Activated T-cell treated with anti-CD3 and anti-CD28 coated beads for 48 hours (primary cell): ENCODE measurements around the gene DBF4.
"Not testable (repeated sequence)": the region's sequence is repeated elsewhere in the genome, so short reads cannot be mapped to it uniquely, and the experiment has no call there.

Experiments used
- DNase-seq: peaks from one replicate; pipeline ENCODE4 v3.0.0-alpha.2; 2020; ENCODE audit warnings: low read depth

Gene DBF4

DNA sequence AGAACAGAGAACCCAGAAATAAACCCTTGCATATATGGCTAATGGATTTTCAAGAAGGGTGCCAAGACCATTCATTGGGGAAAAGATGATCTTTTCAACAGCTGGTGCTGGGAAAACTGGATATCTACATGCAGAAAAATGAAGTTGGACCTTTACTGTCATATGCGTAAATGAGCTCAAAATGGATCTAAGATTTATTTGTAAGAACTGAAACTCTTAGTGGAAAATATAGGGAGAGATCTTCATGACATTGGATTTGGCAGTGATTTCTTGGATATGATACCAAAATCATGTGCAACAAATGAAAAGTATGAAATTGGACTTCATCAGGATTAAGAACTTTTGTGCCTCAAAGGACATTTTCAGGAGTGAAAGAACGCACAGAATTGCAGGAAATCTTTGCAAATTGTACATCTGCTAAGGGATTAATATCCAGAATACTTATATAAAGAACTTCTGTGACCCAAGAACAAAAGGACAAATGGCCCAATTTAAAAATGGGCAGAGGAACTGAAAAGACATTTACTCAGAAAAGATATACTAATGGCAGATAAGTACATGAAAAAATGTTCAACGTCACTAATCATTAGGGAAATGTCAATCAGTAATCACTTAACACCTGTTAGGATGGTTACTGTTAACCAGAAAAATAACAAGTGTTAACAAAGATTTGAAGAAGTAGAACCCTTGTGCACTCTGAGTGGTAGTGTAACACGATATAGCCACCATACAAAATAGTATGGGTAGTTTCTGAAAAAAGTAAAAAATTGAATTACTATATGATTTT, 6.1 kb downstream of the DBF4 start:
- DNase-seq, result no peak

DNA sequence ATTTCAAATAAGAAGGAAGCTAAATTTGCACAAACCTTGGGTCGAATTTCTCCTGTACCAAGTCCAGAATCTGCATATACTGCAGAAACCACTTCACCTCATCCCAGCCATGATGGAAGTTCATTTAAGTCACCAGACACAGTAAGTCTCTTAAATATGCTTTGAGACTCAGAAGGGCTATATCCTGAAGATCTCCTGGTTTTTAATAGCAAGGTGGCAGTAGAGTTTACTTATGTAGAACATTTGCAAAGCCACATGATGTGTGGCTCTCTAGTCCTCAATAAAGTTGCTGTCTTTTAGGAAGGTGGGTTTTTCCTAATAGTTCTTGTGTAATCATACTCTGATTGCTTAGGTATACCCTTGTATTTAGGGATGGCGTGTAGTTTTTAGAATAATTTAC, 8.7 kb downstream of the DBF4 start:
- DNase-seq, result no peak

DNA sequence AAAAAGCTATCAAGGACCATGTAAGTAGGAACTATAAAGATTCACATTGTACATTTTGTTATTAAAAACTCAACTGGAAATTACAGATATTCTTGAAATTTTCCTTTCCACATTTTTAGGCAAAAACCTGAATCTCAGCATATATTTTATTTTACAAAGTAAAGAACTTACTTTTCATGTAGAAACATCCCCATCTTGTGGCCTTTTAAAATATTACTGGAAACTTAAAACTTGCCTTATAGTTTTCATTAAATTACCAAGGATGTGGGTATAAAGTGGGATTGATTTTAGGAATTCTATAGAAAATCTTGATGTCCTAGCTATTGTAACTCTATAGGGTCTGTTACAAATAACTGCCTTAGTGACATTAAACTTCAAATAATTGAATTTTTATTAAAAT, 10.6 kb downstream of the DBF4 start:
- no peak for DNase-seq

DNA sequence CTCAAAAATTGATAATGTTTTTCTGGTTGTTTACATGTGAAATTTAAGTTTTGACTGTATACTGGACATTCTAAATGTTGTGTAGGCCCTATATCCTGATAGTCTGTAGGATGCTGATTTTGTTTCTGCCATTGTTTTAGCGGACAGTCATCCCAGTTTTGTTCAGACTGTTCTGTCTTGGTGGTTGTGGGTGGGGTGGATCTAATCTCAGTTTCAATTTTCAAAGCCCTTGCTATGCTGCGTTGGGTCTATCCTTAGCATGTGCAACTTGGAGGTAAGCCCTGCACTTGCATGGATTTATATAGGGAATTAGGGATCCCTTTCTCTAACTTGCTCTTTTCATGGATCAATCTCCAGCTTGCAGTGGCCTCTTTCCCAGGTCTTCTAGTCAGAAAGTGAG, 19.1 kb downstream of the DBF4 start:
- DNase-seq, result no peak

DNA sequence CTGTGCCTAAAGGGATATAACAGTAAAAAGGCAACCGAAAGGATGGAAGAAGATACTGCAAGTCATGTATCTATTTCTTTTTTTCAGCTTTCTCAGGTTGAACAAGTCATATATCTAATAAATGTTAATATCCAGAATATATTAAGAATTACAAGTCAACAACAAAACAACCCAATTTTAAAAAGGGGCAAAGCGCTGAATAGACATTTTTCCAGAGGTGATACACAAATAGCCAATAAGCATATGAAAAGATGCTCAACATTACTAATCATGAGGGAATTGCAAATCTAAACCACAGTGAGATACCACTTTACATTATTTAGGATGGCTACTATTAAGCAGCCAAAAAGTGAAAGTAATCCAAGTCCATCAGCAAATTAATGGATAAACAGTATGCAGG, 23.0 kb downstream of the DBF4 start:
- DNase-seq, result no peak

DNA sequence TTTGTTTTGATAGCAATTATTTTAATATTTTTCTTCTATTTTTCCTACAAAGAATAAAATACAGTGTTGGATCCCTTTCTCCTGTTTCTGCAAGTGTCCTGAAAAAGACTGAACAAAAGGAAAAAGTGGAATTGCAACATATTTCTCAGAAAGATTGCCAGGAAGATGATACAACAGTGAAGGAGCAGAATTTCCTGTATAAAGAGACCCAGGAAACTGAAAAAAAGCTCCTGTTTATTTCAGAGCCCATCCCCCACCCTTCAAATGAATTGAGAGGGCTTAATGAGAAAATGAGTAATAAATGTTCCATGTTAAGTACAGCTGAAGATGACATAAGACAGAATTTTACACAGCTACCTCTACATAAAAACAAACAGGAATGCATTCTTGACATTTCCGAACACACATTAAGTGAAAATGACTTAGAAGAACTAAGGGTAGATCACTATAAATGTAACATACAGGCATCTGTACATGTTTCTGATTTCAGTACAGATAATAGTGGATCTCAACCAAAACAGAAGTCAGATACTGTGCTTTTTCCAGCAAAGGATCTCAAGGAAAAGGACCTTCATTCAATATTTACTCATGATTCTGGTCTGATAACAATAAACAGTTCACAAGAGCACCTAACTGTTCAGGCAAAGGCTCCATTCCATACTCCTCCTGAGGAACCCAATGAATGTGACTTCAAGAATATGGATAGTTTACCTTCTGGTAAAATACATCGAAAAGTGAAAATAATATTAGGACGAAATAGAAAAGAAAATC, 31.0 kb downstream of the DBF4 start:
- DNase-seq, result not testable (repeated sequence)

DNA sequence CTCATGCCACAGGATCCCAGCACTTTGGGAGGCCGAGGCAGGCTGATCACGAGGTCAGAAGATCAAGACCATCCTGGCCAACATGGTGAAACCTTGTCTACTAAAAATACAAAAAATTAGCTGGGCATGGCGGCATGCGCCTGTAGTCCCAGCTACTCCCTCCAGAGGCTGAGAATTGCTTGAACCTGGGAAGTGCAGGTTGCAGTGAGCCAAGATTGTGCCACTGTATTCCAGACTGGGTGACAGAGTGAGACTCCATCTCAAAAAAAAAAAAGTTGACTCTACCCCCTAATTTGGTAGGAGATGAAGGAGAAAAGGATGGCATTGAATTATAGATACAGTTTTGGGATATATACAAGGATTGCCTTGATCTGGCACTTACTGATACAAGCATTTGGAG, 32.5 kb downstream of the DBF4 start:
- not testable (repeated sequence) for DNase-seq

DNA sequence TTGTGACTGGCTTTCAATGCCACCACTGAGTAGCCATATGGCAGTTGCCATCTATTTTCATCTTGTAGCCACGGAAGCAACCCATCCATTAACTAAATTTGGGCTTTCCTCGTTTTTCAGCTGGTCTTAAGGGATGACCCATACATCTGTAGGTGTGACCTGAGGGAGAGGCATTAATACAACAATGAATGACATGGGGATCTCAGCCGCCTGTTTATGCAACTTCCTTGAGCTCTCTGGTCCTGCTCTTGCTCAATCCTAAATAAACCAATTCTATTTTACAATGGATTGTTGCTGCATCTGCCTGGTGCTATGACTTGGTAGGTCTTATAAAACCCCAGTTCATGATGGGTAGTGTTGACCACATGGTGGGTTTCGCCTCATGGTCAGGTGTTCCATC, 35.8 kb downstream of the DBF4 start:
- no peak for DNase-seq

DNA sequence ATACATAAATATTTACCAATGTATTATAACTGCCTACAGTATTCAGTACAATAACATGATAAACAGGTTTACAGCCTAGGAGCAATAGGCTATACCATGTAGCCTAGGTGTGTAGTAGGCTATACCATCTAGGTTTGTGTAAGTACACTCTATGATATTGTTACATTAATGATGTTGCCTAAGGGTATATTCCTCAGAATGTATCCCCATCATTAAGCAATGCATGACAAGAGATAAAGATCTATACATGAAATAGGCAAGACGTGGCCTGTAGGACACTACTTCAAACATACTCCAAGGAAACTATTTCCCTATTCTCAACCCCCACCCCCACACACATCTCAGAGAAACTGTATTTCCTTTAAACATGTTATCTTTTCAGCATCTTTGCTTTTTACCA, 42.4 kb downstream of the DBF4 start:
- no peak for DNase-seq

DNA sequence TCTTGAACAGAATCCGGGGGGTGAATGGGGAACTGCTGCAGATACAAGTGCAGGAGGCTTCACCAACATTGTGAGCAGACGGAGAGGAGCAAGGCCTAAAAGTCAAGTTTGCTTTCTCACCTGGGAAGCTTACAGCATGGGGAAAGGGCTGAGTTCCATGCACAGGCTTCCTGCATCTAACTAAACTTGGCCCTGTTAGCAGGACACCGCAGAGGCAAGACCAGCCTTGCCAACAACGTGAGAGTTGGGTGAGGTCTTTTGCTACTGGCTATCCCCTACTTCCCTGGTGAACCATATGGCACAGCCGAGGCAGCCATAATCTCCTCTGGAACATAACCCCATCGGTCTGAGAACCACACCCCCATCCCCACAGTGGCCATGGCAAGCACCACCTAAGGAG, 43.6 kb downstream of the DBF4 start:
- DNase-seq, result no peak

DNA sequence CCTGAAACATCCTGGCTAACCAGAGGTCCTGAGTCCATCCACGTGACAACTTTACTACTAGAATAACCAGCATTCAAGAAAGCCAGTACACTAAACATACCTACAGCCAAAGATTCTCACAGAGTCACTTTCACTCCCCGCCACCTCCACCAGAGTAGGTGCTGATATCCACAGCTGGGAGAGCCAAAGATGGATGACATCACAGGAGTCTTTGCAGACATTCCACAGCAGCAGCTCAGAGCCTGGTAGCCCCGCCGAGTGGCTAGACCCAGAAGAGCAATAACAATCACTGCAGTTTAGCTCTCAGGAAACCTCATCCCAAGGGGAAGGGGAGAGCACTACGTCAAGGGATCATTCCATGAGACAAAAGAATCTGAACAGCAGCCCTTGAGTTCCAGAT, 44.3 kb downstream of the DBF4 start:
- no peak for DNase-seq

DNA sequence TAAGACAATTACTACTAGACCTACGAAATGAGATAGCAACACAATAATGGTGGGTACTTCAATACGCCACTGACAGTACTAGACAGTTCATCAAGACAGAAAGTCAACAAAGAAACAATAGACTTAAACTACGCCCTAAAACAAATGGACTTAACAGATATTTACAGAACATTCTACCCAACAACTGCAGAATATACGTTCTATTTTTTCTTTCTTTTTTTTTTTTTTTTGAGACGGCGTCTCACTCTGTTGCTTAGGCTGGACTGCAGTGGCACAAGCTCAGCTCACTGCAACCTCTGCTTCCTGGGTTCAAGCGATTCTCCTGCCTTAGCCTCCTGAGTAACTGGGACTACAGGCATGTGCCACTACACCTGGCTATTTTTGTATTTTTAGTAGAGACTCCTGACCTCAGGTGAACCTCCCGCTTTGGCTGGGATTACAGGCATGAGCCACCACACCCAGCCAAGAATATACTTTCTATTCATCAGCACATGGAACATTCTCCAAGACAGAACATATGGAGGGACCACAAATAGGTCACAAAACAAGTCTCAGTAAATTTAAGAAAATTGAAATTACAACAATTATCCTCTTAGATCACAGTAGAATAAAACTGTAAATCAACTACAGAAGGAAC, 46.6 kb downstream of the DBF4 start:
- DNase-seq, result not testable (repeated sequence)

DNA sequence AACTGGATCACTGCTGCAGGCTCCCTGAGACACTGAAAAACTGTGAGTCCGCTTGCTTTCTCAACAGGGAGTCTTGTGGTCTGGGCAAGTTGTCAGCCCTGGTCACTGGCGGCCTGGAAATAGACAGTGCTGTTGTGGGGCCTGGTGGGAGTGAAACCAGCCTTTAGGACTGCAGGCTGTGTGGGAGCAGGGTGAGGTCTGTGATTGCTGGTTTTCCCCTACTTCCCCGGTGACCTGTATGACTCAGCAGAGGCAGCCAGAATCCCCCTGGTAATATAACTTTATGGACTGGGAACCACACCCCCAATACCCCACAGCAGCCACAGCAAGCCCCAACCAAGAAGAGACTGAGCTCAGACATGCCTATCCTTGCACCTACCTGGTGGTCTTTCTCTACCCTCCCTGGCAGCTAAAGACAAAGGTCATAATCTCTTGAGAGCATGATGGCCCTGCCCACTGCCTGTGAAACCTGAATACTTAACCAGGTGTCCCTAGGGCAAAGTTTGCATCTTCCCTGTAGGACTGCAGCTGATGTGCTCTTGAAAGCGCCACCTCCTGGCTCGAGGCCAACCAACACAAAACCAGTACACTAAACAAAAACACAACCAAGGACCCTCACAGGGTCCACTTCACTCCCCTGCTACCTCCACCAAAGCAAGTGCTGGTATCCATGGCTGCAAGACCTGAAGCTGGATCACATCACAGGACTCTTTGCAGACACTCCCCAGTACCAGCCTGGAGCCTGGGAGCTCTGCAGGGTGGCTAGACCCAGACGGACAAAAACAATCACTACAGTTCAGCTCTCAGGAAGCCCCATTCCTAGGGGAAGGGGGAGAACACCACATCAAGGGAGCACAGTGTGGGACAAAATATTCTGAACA, 50.5 kb downstream of the DBF4 start:
- DNase-seq, result no peak

DNA sequence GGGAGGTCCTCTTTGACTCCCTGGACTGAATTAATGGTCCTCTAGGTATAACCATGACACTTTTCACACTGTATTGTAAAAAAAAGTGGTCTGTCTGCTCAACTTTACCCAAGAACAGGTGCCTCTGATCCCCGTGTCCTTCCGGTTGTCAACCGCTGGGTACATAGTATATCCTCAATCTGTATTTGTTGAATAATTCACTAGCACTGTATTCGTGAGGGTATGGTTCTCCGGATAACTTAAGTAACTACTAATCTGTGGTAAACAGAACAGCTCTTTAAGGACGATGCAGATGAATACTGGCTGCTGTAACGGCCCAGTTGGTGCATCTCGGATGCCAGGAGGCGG, 57.3 kb downstream of the DBF4 start:
- DNase-seq, result no peak

DNA sequence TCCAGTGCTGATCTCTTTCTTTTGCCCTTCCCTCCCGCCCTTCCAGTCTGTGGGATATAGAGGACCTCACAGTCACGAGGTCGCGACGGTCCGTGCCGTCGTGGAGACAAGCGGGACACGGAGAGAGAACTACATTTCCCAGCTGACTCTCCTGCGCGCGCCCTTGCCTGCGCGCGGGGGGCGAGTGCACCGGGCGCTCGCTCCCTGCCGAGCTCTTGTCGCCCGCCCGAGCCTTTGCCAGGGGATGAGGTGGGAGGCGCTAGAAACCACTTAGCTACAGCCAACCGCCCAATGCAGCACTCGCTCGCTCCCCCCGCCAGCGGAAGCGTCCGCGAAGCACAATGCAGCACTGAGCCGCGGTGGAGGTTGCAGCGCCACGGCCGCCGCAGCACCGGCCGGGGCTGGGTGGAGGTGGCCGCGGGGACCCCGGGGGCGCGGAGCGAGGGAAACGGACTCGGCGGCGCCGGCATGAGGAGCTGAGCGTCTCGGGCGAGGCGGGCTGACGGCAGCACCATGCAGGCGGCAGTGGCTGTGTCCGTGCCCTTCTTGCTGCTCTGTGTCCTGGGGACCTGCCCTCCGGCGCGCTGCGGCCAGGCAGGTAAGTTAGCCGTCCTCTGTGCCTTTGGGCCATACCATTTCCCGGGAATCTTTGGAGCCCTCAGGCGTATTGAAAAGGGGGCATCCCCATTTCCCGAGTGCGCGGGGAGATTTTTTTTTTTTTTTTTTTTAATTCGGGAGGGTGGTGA, 57.8 kb downstream of the DBF4 start, which contains the start of gene ADAM22:
Gene ADAM22, plus strand, starts transcription at position 299 of the 746 bp plus-strand sequence. Its CDS starts 215 bp downstream, at position 514.
- DNase-seq, result peak; percentile 82

DNA sequence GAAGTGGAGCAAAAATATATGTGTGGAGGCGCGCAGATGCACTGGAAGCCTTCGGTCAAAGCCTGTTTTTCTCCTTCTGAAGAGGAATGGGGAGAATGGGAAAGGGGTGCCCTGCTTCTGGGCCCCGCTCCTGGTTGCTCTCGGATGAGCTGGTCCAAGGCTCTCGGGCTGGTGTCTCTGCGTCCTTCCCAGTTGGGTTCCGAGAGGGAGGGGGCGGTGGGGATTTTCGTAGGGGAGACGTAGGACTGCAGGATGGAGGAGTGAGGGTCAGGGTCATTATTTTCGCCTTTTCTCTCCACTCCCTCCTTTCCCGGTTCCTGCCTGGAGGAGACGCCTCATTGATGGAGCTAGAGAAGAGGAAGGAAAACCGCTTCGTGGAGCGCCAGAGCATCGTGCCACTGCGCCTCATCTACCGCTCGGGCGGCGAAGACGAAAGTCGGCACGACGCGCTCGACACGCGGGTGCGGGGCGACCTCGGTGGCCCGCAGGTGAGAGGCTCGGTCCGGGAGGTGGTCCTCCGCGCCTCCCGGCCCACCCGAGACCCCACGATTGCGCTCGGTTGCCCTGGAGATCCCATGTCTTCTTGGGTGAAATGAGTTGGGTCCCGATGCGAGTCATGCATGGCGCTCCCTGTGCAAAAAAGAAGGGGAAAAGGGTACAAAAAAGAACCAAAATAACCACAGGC, 58.5 kb downstream of the DBF4 start:
- DNase-seq, result no peak

DNA sequence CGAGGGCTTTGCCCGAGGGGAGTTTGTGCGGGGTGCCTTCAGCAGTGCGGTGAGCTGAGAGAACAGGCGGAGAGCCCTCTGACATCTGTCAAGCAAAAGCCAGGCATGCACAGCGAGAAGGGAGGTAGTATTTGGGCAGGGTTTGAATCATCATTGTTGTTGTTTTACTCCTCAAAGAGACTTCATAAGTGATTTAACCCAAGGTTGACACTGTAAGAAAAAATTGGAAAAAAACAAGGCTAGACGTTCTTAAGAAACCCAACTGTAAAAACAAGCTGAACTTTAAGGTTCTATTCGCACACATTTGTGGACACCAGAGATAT, 59.1 kb downstream of the DBF4 start:
- DNase-seq, result no peak

DNA sequence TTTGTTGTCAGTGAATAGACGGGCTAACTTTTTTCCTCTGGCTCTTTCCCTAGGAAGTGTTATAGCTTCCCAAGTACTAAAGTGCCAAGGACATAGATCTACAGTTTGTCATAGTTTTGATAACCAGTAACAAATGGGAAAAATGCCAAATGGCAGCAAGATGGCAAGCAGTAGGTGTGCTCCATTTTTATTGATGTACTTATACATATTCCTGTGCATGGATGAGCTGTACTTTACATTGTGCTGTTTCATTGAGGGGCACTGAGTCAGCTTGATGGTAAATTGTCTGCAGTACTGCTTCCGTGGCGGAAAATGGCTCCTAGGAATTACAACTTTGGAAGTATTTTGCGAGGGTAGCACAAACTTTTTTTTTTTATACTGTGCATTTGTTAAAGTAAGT, 64.8 kb downstream of the DBF4 start:
- DNase-seq, result no peak

DNA sequence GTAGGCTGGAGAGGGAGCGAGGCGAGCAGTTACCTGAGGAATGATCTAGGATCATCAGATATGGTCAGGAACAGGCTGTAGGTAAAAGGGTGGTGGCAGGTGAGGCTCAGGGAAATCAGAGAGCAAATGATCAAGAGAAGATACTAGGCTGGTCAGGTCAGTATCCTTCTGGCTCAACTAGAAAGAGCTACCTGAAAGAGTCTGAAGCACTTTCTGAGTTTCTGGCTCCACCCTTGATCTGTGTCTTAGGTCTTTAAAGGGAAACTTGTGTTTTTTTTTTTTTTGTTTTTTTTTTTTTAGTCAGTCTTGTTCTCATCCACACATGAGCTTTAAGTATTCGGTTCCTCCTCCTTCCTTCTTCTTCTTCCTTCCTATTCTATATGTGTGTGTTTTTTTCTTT, 68.3 kb downstream of the DBF4 start:
- DNase-seq, result no peak

DNA sequence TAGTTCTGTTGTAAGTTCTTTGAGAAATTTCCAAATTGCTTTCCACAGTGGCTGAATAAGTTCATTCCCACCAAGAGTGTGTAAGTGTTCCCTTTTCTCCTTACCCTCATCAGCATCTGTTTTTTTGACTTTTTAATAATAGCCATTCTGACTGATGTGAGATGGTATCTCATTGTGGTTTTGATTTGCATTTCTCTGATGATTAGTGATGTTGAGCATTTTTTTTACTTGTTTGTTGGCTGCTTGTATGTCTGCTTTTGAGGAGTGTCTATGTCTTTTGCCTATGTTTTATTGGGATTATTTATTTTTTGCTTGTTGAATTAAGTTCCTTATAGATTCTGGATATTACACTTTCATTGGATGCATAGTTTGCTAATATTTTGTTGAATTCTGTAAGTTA, 69.6 kb downstream of the DBF4 start:
- not testable (repeated sequence) for DNase-seq

DNA sequence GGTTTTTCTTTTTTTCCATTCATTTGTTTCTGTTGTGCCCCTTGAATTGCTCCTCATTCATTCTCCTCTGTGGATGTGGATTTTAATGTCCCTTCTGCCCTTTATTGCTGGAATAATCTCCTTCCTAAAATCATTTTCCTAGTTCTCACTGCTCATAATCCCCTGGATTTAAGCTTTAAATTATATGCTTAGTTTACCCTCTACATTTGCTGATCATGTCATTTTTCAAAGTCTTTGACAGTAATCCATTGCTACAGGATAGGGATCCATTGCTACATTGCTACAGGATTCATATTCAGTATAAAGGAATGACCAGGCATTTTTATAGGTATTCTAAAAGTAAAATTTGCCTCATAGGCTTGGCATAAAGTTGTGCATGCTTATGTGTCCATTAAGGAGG, 72.1 kb downstream of the DBF4 start:
- no peak for DNase-seq
